Measurements from ENCODE around the gene KAT7. TPM values are rescaled to one million over a fixed set of nuclear protein-coding genes. Genes with fewer than 3 reads are reported as not detected.

Gene KAT7
- polyA plus RNA-seq, 1 donor from 2014 or later: 31.0 TPM

GRCh38 chr17:49830605-49831004 lies 42.1 kb downstream of the KAT7 start:
- H3K9me2 ChIP-seq (ENCODE audit: insufficient read depth, low read length): no peaks in the 10 kb centered on the region
- H4K20me1 ChIP-seq (ENCODE audit: insufficient read depth): no peaks in the 10 kb centered on the region
- no peaks in the 10 kb centered on the region for H3K9me3 ChIP-seq (ENCODE audit: low read length)
- H3K4me3 ChIP-seq (ENCODE audit: low read length): no peak overlapping the region
- H3K27ac ChIP-seq (ENCODE audit: low read length): no peak overlapping the region
- H3K9ac ChIP-seq (ENCODE audit: low read length): no peak overlapping the region
- H3K27me3 ChIP-seq (ENCODE audit: insufficient read depth, low read depth, low read length): no peaks in the 10 kb centered on the region
- TF ChIP-seq SMC3 (conservative IDR thresholded peaks at IDR 0.05; ENCODE audit: poor library complexity) (no peak), REST (IDR thresholded peaks at IDR 0.05; ENCODE audit: borderline replicate concordance) (no peak)
- H2AFZ ChIP-seq (ENCODE audit: low read depth, low read length): no peak overlapping the region
- peaks cover 5% of the 10 kb centered on the region for H3K36me3 ChIP-seq (ENCODE audit: insufficient read depth, low read length)
- H3K79me2 ChIP-seq (replicated peaks; ENCODE audit: insufficient read depth, low read length): no peaks in the 10 kb centered on the region
- H3K4me2 ChIP-seq (ENCODE audit: low read length): no peak overlapping the region
- H3F3A ChIP-seq (ENCODE audit: insufficient read depth, low read length, poor library complexity, severe bottlenecking): no peaks in the 10 kb centered on the region

DNA sequence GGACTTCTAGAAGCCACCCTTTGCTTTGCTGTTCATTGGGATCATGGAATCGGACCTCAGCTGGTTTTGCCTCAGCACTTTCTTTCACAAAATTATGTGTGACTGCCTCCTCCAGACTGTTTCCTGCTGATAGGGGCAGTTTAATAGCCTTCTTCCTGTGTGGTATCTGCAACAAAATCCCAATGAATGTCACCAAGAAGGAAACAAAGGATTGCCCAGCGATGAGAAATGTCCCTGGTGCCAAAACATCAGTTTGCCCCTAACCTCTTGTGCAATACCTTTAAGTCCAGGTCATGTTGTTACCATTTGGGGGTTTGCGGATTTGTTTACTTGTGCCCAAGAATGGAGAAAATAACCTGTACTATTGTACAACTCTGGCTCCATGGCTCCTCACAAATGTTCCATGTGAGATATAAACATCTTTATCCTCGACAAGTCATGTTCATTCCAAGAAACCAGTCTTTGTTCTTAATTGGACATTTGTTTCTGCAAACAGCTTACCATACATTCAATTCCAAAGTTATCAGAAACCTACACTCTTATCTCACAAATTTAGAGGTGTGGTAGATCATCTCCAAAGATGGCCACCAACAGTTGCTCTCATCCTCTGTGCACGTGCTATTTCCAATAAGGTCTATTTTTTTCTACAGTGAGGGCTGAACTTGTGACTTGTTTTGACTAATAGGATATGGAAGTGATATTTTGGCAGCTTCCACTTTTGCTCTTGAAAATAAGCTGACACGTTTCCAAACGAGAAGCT lies 44.5 kb downstream of the KAT7 start:
- Histone ChIP-seq H3K36me3 (ENCODE audit: insufficient read depth, low read length) (no peaks in the 10 kb centered on the region), H4K20me1 (ENCODE audit: insufficient read depth) (no peaks in the 10 kb centered on the region), H3K9ac (ENCODE audit: low read length) (no peak overlapping the region), H3K27ac (ENCODE audit: low read length) (no peak overlapping the region), H3K27me3 (ENCODE audit: insufficient read depth, low read depth, low read length) (no peaks in the 10 kb centered on the region), H3K9me3 (ENCODE audit: low read length) (no peaks in the 10 kb centered on the region), H2AFZ (ENCODE audit: low read depth, low read length) (no peak overlapping the region), H3F3A (ENCODE audit: insufficient read depth, low read length, poor library complexity, severe bottlenecking) (no peaks in the 10 kb centered on the region), H3K9me2 (ENCODE audit: insufficient read depth, low read length) (no peaks in the 10 kb centered on the region), H3K4me3 (ENCODE audit: low read length) (no peak overlapping the region), H3K79me2 (replicated peaks; ENCODE audit: insufficient read depth, low read length) (no peaks in the 10 kb centered on the region), H3K4me2 (ENCODE audit: low read length) (no peak overlapping the region)
- TF ChIP-seq REST (IDR thresholded peaks at IDR 0.05; ENCODE audit: borderline replicate concordance) (no peak), POLR2AphosphoS5 (IDR thresholded peaks at IDR 0.05) (no peak), TAF1 (IDR thresholded peaks at IDR 0.05; ENCODE audit: low read depth) (no peak), RAD21 (conservative IDR thresholded peaks at IDR 0.05) (no peak), CTCF (IDR thresholded peaks at IDR 0.05; ENCODE audit: poor library complexity, severe bottlenecking) (no peak), SMC3 (conservative IDR thresholded peaks at IDR 0.05; ENCODE audit: poor library complexity) (no peak), EZH2 (IDR thresholded peaks at IDR 0.05; ENCODE audit: borderline replicate concordance, insufficient read depth, low read length, poor library complexity, severe bottlenecking) (no peak), MXI1 (conservative IDR thresholded peaks at IDR 0.05; ENCODE audit: poor library complexity, severe bottlenecking) (no peak), EP300 (conservative IDR thresholded peaks at IDR 0.05; ENCODE audit: poor library complexity, severe bottlenecking) (no peak)
